ENCODE measurements around the gene RNU7-1.

Gene RNU7-1

DNA sequence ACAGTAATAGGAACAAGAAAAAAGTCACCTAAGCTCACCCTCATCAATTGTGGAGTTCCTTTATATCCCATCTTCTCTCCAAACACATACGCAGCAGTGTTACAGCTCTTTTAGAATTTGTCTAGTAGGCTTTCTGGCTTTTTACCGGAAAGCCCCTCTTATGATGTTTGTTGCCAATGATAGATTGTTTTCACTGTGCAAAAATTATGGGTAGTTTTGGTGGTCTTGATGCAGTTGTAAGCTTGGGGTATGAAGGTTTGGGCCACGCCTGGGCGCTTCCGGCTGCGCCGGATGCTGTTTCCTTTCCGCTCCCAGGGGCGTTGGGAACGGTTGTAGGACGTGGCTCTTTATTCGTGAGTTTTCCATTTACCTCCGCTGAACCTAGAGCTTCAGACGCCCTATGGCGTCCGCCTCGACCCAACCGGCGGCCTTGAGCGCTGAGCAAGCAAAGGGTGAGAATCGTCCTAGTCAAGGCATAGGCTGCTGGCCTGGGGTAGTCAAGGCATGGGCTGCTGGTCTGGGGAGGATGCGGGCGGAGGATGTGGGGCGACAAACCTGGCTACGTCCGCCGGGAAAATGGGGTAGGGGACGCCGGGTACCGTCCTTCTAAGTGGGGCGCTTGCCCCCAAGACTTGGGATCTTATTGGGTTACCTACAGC is at the start of gene RNU7-1, which contains the start of gene C12orf57:
Gene RNU7-1 (plus strand): TSS at position 95 of the 659 bp plus-strand sequence.
Gene C12orf57 (plus strand): TSS at position 301 of the 659 bp plus-strand sequence. CDS start 100 bp downstream, at position 401.
- Histone ChIP-seq H3K9ac (peak within 1 kb of the TSS; percentile 77 to 98 (median 89)), H3K9me3 (replicated peaks in 1 of 11) (no peaks in the 10 kb centered on the region), H3K4me2 (peak within 1 kb of the TSS; percentile 87 to 100 (median 97)), H3K36me3 (peaks cover 5 to 38% (median 30%) of the 10 kb centered on the region in 11 experiments; a peak in 20 of 22 replicates), H3K27me3 (no peaks in the 10 kb centered on the region), H3K27ac (peak within 1 kb of the TSS; percentile 86 to 96 (median 93)), H3K4me1 (peaks cover 50 to 72% (median 61%) of the 10 kb centered on the region in 10 experiments), H4K20me1 (no peaks in the 10 kb centered on the region), H3K4me3 (peak within 1 kb of the TSS; percentile 60 to 79 (median 73))
- TF ChIP-seq Cebpa-rat (IDR thresholded peaks at IDR 0.05) = no peak

DNA sequence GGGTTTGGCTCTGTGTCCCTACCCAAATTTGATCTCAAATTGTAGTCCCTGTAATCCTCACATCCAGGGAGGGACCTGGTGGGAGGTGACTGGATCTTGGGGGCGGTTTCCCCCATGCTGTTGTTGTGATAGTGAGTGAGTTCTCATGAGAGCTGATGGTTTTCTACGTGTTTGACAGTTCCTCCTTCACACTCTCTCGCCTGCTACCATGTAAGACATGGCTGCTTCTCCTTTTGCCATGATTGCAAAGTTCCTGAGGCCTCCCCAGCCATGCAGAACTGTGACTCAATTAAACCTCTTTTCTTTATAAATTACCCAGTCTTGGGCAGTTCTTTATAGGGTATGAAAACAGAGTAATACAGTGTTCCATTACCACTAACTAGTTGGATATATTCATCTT is 49.3 kb upstream of the RNU7-1 start:
- H3K36me3 ChIP-seq = peaks cover 0 to 4% (median 0%) of the 10 kb centered on the region in 11 experiments; a peak in 1 of 22 replicates
- no peaks in the 10 kb centered on the region; a peak in 1 of 22 replicates for H3K9me3 ChIP-seq (replicated peaks in 1 of 11)
- peak overlapping the region in 4 of 11 experiments; percentile 1 to 40 (median 16); a peak in 4 of 22 replicates for H3K4me2 ChIP-seq
- peaks cover 19 to 36% (median 28%) of the 10 kb centered on the region in 10 experiments for H3K4me1 ChIP-seq
- TF ChIP-seq Cebpa-rat (IDR thresholded peaks at IDR 0.05) = no peak
- H3K27me3 ChIP-seq = no peaks in the 10 kb centered on the region
- no peaks in the 10 kb centered on the region for H4K20me1 ChIP-seq
- no peak overlapping the region for H3K4me3 ChIP-seq
- no peak overlapping the region for H3K27ac ChIP-seq
- H3K9ac ChIP-seq = no peak overlapping the region

DNA sequence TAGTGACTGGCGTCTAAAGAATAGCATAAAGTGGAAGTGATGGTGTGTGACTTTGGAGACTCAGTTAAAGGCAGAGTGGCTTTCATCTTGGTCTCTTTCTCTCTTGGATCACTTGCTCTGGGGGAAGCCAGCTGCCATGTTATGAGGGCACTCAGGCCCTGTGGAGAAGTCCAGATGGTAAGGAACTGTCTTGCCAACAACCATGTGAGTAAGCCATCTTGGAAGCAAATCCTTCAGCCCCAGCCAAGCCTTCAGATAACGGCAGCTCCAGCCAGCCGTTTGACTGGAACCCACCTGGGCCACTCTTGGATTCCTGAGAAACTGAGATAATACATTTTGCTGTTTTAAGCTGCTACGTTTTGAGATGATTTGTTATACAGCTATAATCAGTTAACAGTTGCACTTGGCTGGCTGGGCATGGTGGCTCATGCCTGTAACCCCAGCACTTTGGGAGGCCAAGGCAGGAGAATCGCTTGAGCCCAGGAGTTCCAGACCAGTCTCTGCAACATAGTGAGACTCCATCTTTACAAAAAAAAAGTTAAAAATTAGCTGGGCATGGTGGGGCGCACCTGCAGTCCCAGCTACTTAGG is 46.7 kb upstream of the RNU7-1 start:
- no peak for TF ChIP-seq Cebpa-rat (IDR thresholded peaks at IDR 0.05)
- Histone ChIP-seq H3K9ac (no peak overlapping the region), H3K4me3 (no peak overlapping the region), H3K4me1 (peaks cover 9 to 34% (median 21%) of the 10 kb centered on the region in 10 experiments), H3K4me2 (no peak overlapping the region), H3K27ac (no peak overlapping the region), H3K36me3 (no peaks in the 10 kb centered on the region), H3K9me3 (replicated peaks in 1 of 11) (no peaks in the 10 kb centered on the region; a peak in 1 of 22 replicates), H4K20me1 (no peaks in the 10 kb centered on the region), H3K27me3 (no peaks in the 10 kb centered on the region)

DNA sequence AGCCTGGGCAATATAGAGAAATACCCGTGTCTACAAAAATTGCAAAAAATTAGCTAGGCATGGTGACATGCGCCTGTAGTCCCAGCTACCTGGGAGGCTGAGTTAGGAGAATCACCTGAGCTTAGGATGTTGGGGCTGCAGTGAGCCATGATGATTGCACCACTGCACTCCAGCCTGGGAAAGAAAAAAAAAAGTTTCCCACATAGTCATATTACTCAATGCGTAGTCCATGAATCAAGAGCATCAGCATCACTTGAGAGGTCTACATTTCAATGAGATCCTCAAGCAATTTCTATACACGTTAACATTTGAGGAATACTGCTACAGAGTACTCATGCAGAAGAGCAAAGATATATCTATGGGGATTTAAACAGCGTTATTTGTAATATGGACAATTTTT is 44.2 kb upstream of the RNU7-1 start:
- Histone ChIP-seq H4K20me1 (no peaks in the 10 kb centered on the region), H3K27me3 (no peaks in the 10 kb centered on the region), H3K4me3 (no peak overlapping the region), H3K9me3 (replicated peaks in 1 of 11) (no peaks in the 10 kb centered on the region; a peak in 1 of 22 replicates), H3K9ac (no peak overlapping the region), H3K36me3 (no peaks in the 10 kb centered on the region), H3K4me2 (peak overlapping the region in 10 of 11 experiments; percentile 1 to 62 (median 34); a peak in 15 of 22 replicates), H3K27ac (peak overlapping the region in 1 of 11 experiments; percentile 57; a peak in 1 of 22 replicates), H3K4me1 (peaks cover 18 to 32% (median 24%) of the 10 kb centered on the region in 10 experiments)
- TF ChIP-seq Cebpa-rat (IDR thresholded peaks at IDR 0.05) = no peak

DNA sequence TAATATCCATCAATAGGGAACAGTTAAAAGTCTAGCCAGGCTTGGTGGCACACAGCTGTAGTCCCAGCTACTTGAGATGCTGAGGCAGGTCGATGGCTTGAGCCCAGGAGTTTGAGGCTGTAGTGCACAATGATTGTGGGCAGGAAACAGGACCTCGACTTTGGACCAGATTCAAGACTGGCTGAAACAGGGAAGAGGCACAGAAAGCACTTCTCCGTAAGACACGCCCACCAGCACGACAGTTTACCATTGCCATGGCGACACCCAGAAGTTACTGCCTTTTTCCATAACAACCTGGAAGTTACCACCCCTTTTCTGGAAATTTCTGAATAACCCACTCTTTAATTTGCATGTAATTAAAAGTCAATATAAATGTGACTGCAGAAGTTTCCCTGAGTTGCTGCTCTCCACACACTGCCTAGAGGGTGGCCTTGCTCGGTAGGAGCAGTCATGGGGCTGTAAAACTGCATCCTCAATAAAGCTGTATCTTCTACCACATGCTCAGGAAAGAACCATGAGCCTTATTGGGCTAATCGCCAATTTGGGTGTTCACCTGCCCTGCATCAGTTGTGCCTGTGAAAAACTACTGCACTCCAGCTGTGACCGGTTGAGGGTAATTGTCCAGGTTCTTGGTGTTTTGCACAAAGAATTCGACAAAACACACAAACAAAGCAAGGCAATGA is 43.6 kb upstream of the RNU7-1 start:
- Histone ChIP-seq H3K4me3 (no peak overlapping the region), H3K27me3 (no peaks in the 10 kb centered on the region), H3K4me2 (peak overlapping the region in 10 of 11 experiments; percentile 1 to 62 (median 34); a peak in 15 of 22 replicates), H3K27ac (peak overlapping the region in 3 of 11 experiments; percentile 30 to 57 (median 39); a peak in 4 of 22 replicates), H4K20me1 (no peaks in the 10 kb centered on the region), H3K4me1 (peaks cover 21 to 34% (median 26%) of the 10 kb centered on the region in 10 experiments), H3K9ac (no peak overlapping the region), H3K9me3 (replicated peaks in 1 of 11) (no peaks in the 10 kb centered on the region; a peak in 1 of 22 replicates), H3K36me3 (no peaks in the 10 kb centered on the region)
- TF ChIP-seq Cebpa-rat (IDR thresholded peaks at IDR 0.05) = no peak

DNA sequence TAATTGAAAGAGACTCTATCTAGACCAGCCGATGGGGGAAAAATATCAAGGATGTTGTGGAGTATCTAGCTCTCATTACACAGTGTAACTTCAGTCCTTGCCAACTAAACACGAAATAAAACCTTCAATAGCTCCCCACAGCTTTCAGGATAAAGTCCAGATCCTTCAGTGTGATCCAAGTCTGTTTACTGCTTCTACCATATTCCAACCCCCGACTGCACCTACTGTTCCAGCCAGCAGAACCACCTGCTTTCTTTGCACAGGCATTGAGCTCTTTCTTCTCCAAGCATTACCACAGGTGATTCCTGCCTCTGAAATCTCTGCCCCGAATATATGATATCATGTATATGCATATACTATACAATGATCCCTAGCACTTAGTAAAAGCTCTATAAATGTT is 41.2 kb upstream of the RNU7-1 start:
- peaks cover 27 to 42% (median 34%) of the 10 kb centered on the region in 10 experiments for H3K4me1 ChIP-seq
- no peak overlapping the region for H3K4me3 ChIP-seq
- no peak overlapping the region for H3K4me2 ChIP-seq
- H3K9ac ChIP-seq = no peak overlapping the region
- peaks cover 0 to 14% (median 5%) of the 10 kb centered on the region in 11 experiments; a peak in 7 of 22 replicates for H3K36me3 ChIP-seq
- no peaks in the 10 kb centered on the region for H3K27me3 ChIP-seq
- H3K27ac ChIP-seq = no peak overlapping the region
- H4K20me1 ChIP-seq = no peaks in the 10 kb centered on the region
- no peaks in the 10 kb centered on the region; a peak in 1 of 22 replicates for H3K9me3 ChIP-seq (replicated peaks in 1 of 11)
- TF ChIP-seq Cebpa-rat (IDR thresholded peaks at IDR 0.05) = no peak

DNA sequence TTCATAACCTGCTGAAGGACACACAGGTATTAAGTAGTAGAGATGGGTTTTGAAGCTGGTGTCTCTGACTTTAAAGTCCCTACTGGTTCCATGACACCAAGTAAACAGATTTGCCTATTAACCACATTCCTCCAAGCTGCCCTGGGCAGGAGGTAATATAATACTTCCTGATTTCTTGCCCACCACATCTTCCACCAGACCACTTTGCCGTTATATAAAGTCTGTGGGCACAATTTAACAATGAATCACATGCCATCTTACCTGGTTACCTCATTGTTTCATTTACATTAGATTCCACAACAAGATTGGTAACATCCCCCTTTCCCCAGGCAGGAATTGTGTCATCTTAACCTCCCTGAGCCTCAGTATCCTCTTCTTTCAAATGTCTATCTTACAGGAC is 39.9 kb upstream of the RNU7-1 start:
- H3K27me3 ChIP-seq = no peaks in the 10 kb centered on the region
- no peaks in the 10 kb centered on the region for H4K20me1 ChIP-seq
- H3K9me3 ChIP-seq (replicated peaks in 1 of 11) = no peaks in the 10 kb centered on the region; a peak in 1 of 22 replicates
- H3K36me3 ChIP-seq = peaks cover 0 to 21% (median 5%) of the 10 kb centered on the region in 11 experiments; a peak in 7 of 22 replicates
- no peak overlapping the region for H3K9ac ChIP-seq
- H3K4me1 ChIP-seq = peaks cover 27 to 42% (median 34%) of the 10 kb centered on the region in 10 experiments
- H3K4me2 ChIP-seq = peak overlapping the region in 10 of 11 experiments; percentile 80 to 96 (median 94); a peak in 17 of 22 replicates
- TF ChIP-seq Cebpa-rat (IDR thresholded peaks at IDR 0.05) = no peak
- H3K27ac ChIP-seq = 0 out of 22 replicates have a peak overlapping the region, but pooled peaks of 1 of the 11 experiments have one; percentile 44
- H3K4me3 ChIP-seq = no peak overlapping the region

DNA sequence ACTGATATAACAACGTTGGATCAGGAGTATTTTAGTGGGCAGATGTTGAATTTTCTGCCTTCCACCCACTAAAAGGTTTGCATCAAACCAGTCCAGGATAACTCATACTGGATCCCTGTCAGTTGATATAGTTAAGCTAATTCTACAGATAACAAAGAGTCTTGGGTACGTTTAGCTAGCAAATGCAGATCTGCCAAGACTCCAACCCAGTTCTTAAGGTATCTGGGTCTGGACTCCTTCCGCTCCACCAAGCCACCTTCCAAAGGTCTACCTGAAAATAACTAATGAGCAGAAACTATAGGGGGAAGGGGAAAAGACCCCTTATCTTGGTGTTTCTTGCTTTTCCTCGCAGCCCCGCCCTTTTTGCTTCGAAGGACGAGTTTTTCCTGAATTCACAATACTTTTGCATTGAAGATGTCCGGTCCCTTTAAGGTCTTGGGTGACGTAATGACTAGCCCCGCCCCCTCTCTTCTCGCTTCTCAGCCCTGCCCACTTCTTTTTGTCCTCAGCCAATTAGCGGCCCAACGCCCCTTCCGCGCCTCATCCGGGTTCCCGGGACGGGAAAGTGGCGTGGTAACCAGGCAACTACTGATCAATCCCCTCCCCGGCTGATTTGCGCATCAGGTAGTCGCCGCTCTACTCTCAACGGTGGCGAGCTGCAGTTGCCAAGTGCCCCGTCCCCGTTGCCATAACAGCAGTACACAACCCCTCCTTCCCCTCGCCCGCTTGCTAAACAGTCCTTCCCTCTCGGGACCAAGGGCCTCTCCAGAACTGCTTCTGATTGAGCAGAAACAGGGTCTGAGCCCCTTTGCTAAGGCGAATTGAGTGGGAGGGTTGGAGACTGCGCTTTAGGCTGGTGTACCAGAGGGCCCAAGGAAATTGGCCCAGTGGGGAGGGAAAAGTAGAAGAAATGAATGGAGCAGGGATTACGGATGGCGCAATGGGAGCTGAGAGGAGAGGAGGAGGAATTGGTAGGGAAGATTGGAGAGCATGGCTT is 39.0 kb upstream of the RNU7-1 start, which contains the start of gene LRRC23:
Gene LRRC23 (plus strand): TSS at position 543 of the 997 bp plus-strand sequence. CDS start 812 bp downstream, outside the sequence.
- Histone ChIP-seq H3K27me3 (no peaks in the 10 kb centered on the region), H3K27ac (peak within 1 kb of the TSS; percentile 62 to 78 (median 74)), H3K9me3 (replicated peaks in 1 of 11) (no peaks in the 10 kb centered on the region; a peak in 1 of 22 replicates), H3K36me3 (peaks cover 0 to 21% (median 5%) of the 10 kb centered on the region in 11 experiments; a peak in 7 of 22 replicates), H3K9ac (peak within 1 kb of the TSS; percentile 73 to 82 (median 80)), H4K20me1 (no peaks in the 10 kb centered on the region), H3K4me1 (peaks cover 23 to 35% (median 28%) of the 10 kb centered on the region in 10 experiments), H3K4me3 (peak within 1 kb of the TSS; percentile 65 to 76 (median 70)), H3K4me2 (peak within 1 kb of the TSS; percentile 80 to 96 (median 94))
- peak in 1 of 11 experiments; percentile 44; a peak in 1 of 22 replicates for TF ChIP-seq Cebpa-rat (IDR thresholded peaks at IDR 0.05)

Measured in BLaER1 treated with 17β-estradiol and CSF1 and Interleukin-3, amounts not matched to agents 10 nM and 100 nM (cell line).